Trophoblast cell (in vitro differentiated cells and primary cell): Measurements from ENCODE around the gene GPRASP3.
A peak's percentile ranks its signal among the peaks of the same experiment; 100 is the strongest.

Source experiments
- DNase-seq, 2 donors: peaks; one replicate each; pipeline ENCODE4 v3.0.0-alpha.2; 2016
- H2AFZ ChIP-seq: 2 replicates; pipeline ENCODE4 v1.6.1; 2013; ENCODE audit warnings: low read length, moderate library complexity, mild to moderate bottlenecking; ENCODE audit not compliant: insufficient read depth, poor library complexity
- H2AK5ac ChIP-seq: 2 replicates; pipeline ENCODE4 v1.6.1; 2013; ENCODE audit warnings: mild to moderate bottlenecking, low read length
- H2BK120ac ChIP-seq: 2 replicates; pipeline ENCODE4 v1.6.1; 2013; ENCODE audit warnings: low read length, mild to moderate bottlenecking, moderate library complexity; ENCODE audit not compliant: insufficient read depth, poor library complexity
- H2BK12ac ChIP-seq: 2 replicates; pipeline ENCODE4 v1.6.1; 2013; ENCODE audit warnings: mild to moderate bottlenecking, low read length, moderate library complexity
- H2BK5ac ChIP-seq: 2 replicates; pipeline ENCODE4 v1.6.1; 2013; ENCODE audit warnings: low read length, low read depth, moderate library complexity, mild to moderate bottlenecking; ENCODE audit not compliant: poor library complexity
- H3K14ac ChIP-seq: 2 replicates; pipeline ENCODE4 v1.6.1; 2013; ENCODE audit warnings: mild to moderate bottlenecking, low read length
- H3K18ac ChIP-seq: 2 replicates; pipeline ENCODE4 v1.6.1; 2013; ENCODE audit warnings: mild to moderate bottlenecking, low read length
- H3K23ac ChIP-seq: 2 replicates; pipeline ENCODE4 v1.6.1; 2013; ENCODE audit warnings: low read length
- H3K27ac ChIP-seq: 2 replicates; pipeline ENCODE4 v1.5.1; 2013; ENCODE audit warnings: low read depth, mild to moderate bottlenecking, inconsistent platforms, low read length, moderate library complexity
- H3K27me3 ChIP-seq: 2 replicates; pipeline ENCODE4 v1.6.1; 2013; ENCODE audit warnings: inconsistent platforms, mild to moderate bottlenecking, low read length, moderate library complexity; ENCODE audit not compliant: insufficient read depth
- H3K36me3 ChIP-seq, 2 experiments: 1 replicate in 1 of 2; 2 replicates in 1 of 2; pipeline ENCODE4 v1.6.1; 2013; ENCODE audit warnings: low read length in 2 of 2, mild to moderate bottlenecking in 2 of 2, moderate library complexity in 1 of 2; ENCODE audit not compliant: insufficient read depth in 2 of 2, control insufficient read depth in 1 of 2
- H3K4ac ChIP-seq: 2 replicates; pipeline ENCODE4 v1.6.1; 2013; ENCODE audit warnings: low read depth, mild to moderate bottlenecking, low read length, moderate library complexity
- H3K4me1 ChIP-seq, 2 experiments: 1 replicate in 1 of 2; 2 replicates in 1 of 2; pipeline ENCODE4 v1.6.1; 2013; ENCODE audit warnings: low read length in 2 of 2, mild to moderate bottlenecking in 2 of 2, moderate library complexity in 1 of 2; ENCODE audit not compliant: insufficient read depth in 2 of 2, control insufficient read depth in 1 of 2
- H3K4me2 ChIP-seq: 2 replicates; pipeline ENCODE4 v1.6.1; 2013; ENCODE audit warnings: inconsistent platforms, mild to moderate bottlenecking, low read length, moderate library complexity
- H3K4me3 ChIP-seq: 2 replicates; pipeline ENCODE4 v1.5.1; 2013; ENCODE audit warnings: mild to moderate bottlenecking, low read depth, low read length, inconsistent platforms
- H3K79me1 ChIP-seq: one replicate; pipeline ENCODE4 v1.6.1; 2013; ENCODE audit warnings: low read length
- H3K79me2 ChIP-seq: 2 replicates; pipeline ENCODE4 v1.6.1; 2013; ENCODE audit warnings: low read length, mild to moderate bottlenecking; ENCODE audit not compliant: control insufficient read depth, insufficient read depth, poor library complexity
- H3K9ac ChIP-seq: 2 replicates; pipeline ENCODE4 v1.6.1; 2013; ENCODE audit warnings: mild to moderate bottlenecking, low read length
- H3K9me3 ChIP-seq: 2 replicates; pipeline ENCODE4 v1.6.1; 2013; ENCODE audit warnings: low read depth, mild to moderate bottlenecking, control low read depth, inconsistent platforms, low read length; ENCODE audit not compliant: insufficient read depth
- H4K12ac ChIP-seq: 2 replicates; pipeline ENCODE4 v1.6.1; 2013; ENCODE audit warnings: low read depth, mild to moderate bottlenecking, low read length, moderate library complexity
- H4K8ac ChIP-seq: 2 replicates; pipeline ENCODE4 v1.6.1; 2013; ENCODE audit warnings: low read depth, mild to moderate bottlenecking, low read length, moderate library complexity
- H4K91ac ChIP-seq: one replicate; pipeline ENCODE4 v1.6.1; 2013; ENCODE audit warnings: low read depth, mild to moderate bottlenecking, low read length, moderate library complexity
- WGBS: extraction: QIAGEN DNeasy Blood & Tissue Kit; methylation state at CpG from one replicate; pipeline ENCODE4 v1.1.7; 2013; ENCODE audit warnings: missing lambda C conversion rate; ENCODE audit not compliant: insufficient read length, insufficient coverage; ENCODE audit errors: extremely low coverage; 5-methylcytosine and 5-hydroxymethylcytosine counted together

Gene GPRASP3

GRCh38 chrX:102694749-102695148 is 25.8 kb upstream of the GPRASP3 start:
- no CpG with 5 or more reads among the region's 3 CpGs for WGBS
- H4K12ac ChIP-seq, result no peak overlapping the region
- H3K79me2 ChIP-seq, result no peaks in the 10 kb centered on the region
- H3K27ac ChIP-seq, result no peak overlapping the region
- DNase-seq, result no peak
- H2BK5ac ChIP-seq, result no peak overlapping the region
- no peak overlapping the region for H2AK5ac ChIP-seq
- H3K9ac ChIP-seq, result no peak overlapping the region
- H3K79me1 ChIP-seq, result no peaks in the 10 kb centered on the region
- H2BK12ac ChIP-seq, result no peak overlapping the region
- H4K91ac ChIP-seq, result no peak overlapping the region
- H3K27me3 ChIP-seq, result no peaks in the 10 kb centered on the region
- no peak overlapping the region for H3K14ac ChIP-seq
- H3K4me2 ChIP-seq, result no peak overlapping the region
- H3K23ac ChIP-seq, result no peak overlapping the region
- no peaks in the 10 kb centered on the region for H3K4me1 ChIP-seq
- no peak overlapping the region for H2BK120ac ChIP-seq
- H3K4me3 ChIP-seq, result no peak overlapping the region
- no peaks in the 10 kb centered on the region for H3K36me3 ChIP-seq
- H2AFZ ChIP-seq, result no peak overlapping the region
- no peak overlapping the region for H3K18ac ChIP-seq
- H3K4ac ChIP-seq, result no peak overlapping the region
- no peaks in the 10 kb centered on the region for H3K9me3 ChIP-seq
- no peak overlapping the region for H4K8ac ChIP-seq

DNA sequence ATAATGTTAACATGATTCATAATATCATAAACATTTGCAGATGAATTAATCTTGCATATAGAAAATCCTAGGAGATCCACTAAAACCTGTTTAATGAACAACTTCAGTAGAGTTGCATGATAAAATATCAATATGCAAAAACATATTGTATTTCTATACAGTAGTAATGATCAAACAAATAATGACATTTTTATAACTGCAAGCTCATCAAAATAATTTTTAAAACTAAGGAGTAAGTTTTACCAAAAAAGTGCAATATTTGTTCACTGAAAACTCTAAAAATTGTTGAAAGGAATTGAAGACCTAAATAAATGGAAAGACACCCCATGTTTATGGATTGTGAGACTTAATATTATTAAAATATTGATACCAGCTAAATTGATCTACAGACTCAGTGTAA is 24.2 kb upstream of the GPRASP3 start:
- DNase-seq, result no peak
- H3K9ac ChIP-seq, result no peak overlapping the region
- H3K4me3 ChIP-seq, result no peak overlapping the region
- H3K9me3 ChIP-seq, result no peaks in the 10 kb centered on the region
- no peaks in the 10 kb centered on the region for H3K79me2 ChIP-seq
- H3K4ac ChIP-seq, result no peak overlapping the region
- no peak overlapping the region for H2AK5ac ChIP-seq
- no peak overlapping the region for H4K91ac ChIP-seq
- no peak overlapping the region for H2BK12ac ChIP-seq
- no peak overlapping the region for H2BK5ac ChIP-seq
- no peaks in the 10 kb centered on the region for H3K36me3 ChIP-seq
- no peak overlapping the region for H4K12ac ChIP-seq
- H3K4me1 ChIP-seq, result no peaks in the 10 kb centered on the region
- H3K14ac ChIP-seq, result no peak overlapping the region
- no peak overlapping the region for H3K27ac ChIP-seq
- H3K4me2 ChIP-seq, result no peak overlapping the region
- H2BK120ac ChIP-seq, result no peak overlapping the region
- H3K27me3 ChIP-seq, result no peaks in the 10 kb centered on the region
- no peaks in the 10 kb centered on the region for H3K79me1 ChIP-seq
- H4K8ac ChIP-seq, result no peak overlapping the region
- H3K18ac ChIP-seq, result no peak overlapping the region
- no peak overlapping the region for H3K23ac ChIP-seq
- H2AFZ ChIP-seq, result no peak overlapping the region

- Histone ChIP-seq H4K12ac (no peak overlapping the region), H3K4me1 (no peaks in the 10 kb centered on the region), H3K79me2 (no peaks in the 10 kb centered on the region), H3K4me3 (no peak overlapping the region), H3K23ac (no peak overlapping the region), H2AFZ (no peak overlapping the region), H4K8ac (no peak overlapping the region), H3K9me3 (no peaks in the 10 kb centered on the region), H3K36me3 (no peaks in the 10 kb centered on the region), H3K4ac (no peak overlapping the region), H2BK12ac (no peak overlapping the region), H3K14ac (no peak overlapping the region), H3K27me3 (no peaks in the 10 kb centered on the region), H3K9ac (no peak overlapping the region), H3K4me2 (no peak overlapping the region), H2BK5ac (no peak overlapping the region), H3K79me1 (no peaks in the 10 kb centered on the region), H2AK5ac (no peak overlapping the region), H3K18ac (no peak overlapping the region), H3K27ac (no peak overlapping the region), H4K91ac (no peak overlapping the region), H2BK120ac (no peak overlapping the region)
- DNase-seq, result no peak
Measured at GRCh38 chrX:102697494-102697893, 23.0 kb upstream of the GPRASP3 start.

DNA sequence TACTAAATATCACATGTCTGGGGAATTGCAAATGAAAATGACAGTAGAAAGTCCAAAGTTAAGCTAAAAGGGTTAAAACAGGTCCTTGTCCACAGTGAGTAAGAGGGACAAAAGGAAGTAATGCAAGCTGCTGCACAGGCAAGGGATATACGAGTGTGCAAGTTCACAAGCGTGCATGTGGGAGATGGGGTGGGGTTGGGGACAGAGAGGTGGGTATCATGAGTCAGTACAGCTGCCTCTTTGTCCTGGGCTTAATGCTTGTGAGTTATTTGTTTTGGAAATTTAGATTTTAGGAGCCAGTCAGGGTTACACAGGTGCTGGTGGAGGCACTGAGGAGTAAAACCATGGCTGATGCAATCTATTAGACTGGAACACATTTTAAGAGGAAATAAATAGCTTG is 11.6 kb upstream of the GPRASP3 start:
- H3K9me3 ChIP-seq, result no peaks in the 10 kb centered on the region
- WGBS, result no CpG with 5 or more reads among the region's 2 CpGs
- no peak overlapping the region for H2BK5ac ChIP-seq
- H3K27ac ChIP-seq, result no peak overlapping the region
- no peak overlapping the region for H3K18ac ChIP-seq
- peaks cover 3% of the 10 kb centered on the region for H3K27me3 ChIP-seq
- peaks cover 0 to 3% of the 10 kb centered on the region in 2 experiments for H3K4me1 ChIP-seq
- no peak overlapping the region for H4K8ac ChIP-seq
- no peak overlapping the region for H3K4me3 ChIP-seq
- H2BK120ac ChIP-seq, result no peak overlapping the region
- no peaks in the 10 kb centered on the region for H3K79me2 ChIP-seq
- no peak overlapping the region for H2AK5ac ChIP-seq
- no peak overlapping the region for H3K9ac ChIP-seq
- no peak overlapping the region for H4K91ac ChIP-seq
- H4K12ac ChIP-seq, result no peak overlapping the region
- no peaks in the 10 kb centered on the region for H3K79me1 ChIP-seq
- no peak overlapping the region for H3K4me2 ChIP-seq
- H3K14ac ChIP-seq, result no peak overlapping the region
- no peak for DNase-seq
- no peak overlapping the region for H3K23ac ChIP-seq
- no peaks in the 10 kb centered on the region for H3K36me3 ChIP-seq
- H3K4ac ChIP-seq, result no peak overlapping the region
- no peak overlapping the region for H2AFZ ChIP-seq
- H2BK12ac ChIP-seq, result no peak overlapping the region

- Histone ChIP-seq H3K9ac (no peak overlapping the region), H3K18ac (no peak overlapping the region), H3K4ac (no peak overlapping the region), H3K79me1 (no peaks in the 10 kb centered on the region), H4K12ac (peak overlapping the region; percentile 47), H2BK5ac (no peak overlapping the region), H3K27ac (no peak overlapping the region), H2BK12ac (no peak overlapping the region), H3K4me3 (peak overlapping the region; percentile 77), H2BK120ac (no peak overlapping the region), H3K79me2 (no peaks in the 10 kb centered on the region), H3K27me3 (peaks cover 3% of the 10 kb centered on the region), H3K23ac (no peak overlapping the region), H2AK5ac (no peak overlapping the region), H3K4me1 (peaks cover 0 to 3% of the 10 kb centered on the region in 2 experiments), H4K8ac (no peak overlapping the region), H3K4me2 (peak overlapping the region; percentile 99), H3K36me3 (no peaks in the 10 kb centered on the region), H4K91ac (no peak overlapping the region), H3K14ac (no peak overlapping the region), H3K9me3 (no peaks in the 10 kb centered on the region), H2AFZ (no peak overlapping the region)
- no CpG with 5 or more reads among the region's 19 CpGs for WGBS
- DNase-seq, result no peak
Measured at GRCh38 chrX:102711872-102712215, 8.7 kb upstream of the GPRASP3 start.
